HepG2 (cell line): ENCODE data around the gene RAB3B. TPM values are rescaled to one million over a fixed set of nuclear protein-coding genes. Genes with fewer than 3 reads are reported as not detected.
A peak's percentile ranks its signal among the peaks of the same experiment; 100 is the strongest.

ENCODE experiments used
- AKAP8 ChIP-seq: sonication (generic); formaldehyde crosslinking; IDR thresholded peaks from 2 replicates; pipeline ENCODE4 v1.5.1; 2020; ENCODE audit warnings: mild to moderate bottlenecking, missing genetic modification reagents
- CENPT ChIP-seq: sonication (generic); formaldehyde crosslinking; IDR thresholded peaks from 2 replicates; pipeline ENCODE4 v1.8.0; 2022; ENCODE audit warnings: low read depth, mild to moderate bottlenecking, moderate library complexity, missing genetic modification reagents
- DBP ChIP-seq: sonication (generic); formaldehyde crosslinking; IDR thresholded peaks from 2 replicates; pipeline ENCODE4 v1.4.0; 2020; ENCODE audit warnings: missing genetic modification reagents; ENCODE audit errors: not compliant biosample characterization
- FOSL2 ChIP-seq: sonication (generic); formaldehyde crosslinking; IDR thresholded peaks from 2 replicates; pipeline ENCODE4 v1.4.0; 2020; ENCODE audit warnings: missing genetic modification reagents
- FOXK1 ChIP-seq: sonication (generic); formaldehyde crosslinking; IDR thresholded peaks from 2 replicates; pipeline ENCODE4 v1.4.0; 2020; ENCODE audit warnings: low read depth, missing genetic modification reagents, borderline replicate concordance
- HES4 ChIP-seq: sonication (generic); formaldehyde crosslinking; IDR thresholded peaks from 2 replicates; pipeline ENCODE4 v1.9.0; 2021; ENCODE audit warnings: mild to moderate bottlenecking, missing genetic modification reagents, borderline replicate concordance
- PHF21A ChIP-seq: sonication (generic); formaldehyde crosslinking; IDR thresholded peaks from 2 replicates; pipeline ENCODE4 v1.5.0; 2020; ENCODE audit warnings: mild to moderate bottlenecking, missing genetic modification reagents
- POGK ChIP-seq: sonication (generic); formaldehyde crosslinking; conservative IDR thresholded peaks from 2 replicates; pipeline ENCODE4 v1.8.0; 2022; ENCODE audit warnings: mild to moderate bottlenecking, moderate library complexity, missing genetic modification reagents
- POGZ ChIP-seq: sonication (generic); formaldehyde crosslinking; IDR thresholded peaks from 2 replicates; pipeline ENCODE4 v1.4.0; 2020; ENCODE audit warnings: mild to moderate bottlenecking, missing genetic modification reagents
- POLR2A ChIP-seq, 2 experiments: IDR thresholded peaks; 2 replicates each; pipeline ENCODE4 v1.6.1; 2011; ENCODE audit warnings: low read depth in 2 of 2, low read length in 2 of 2, mild to moderate bottlenecking in 1 of 2, moderate library complexity in 1 of 2; ENCODE audit not compliant: insufficient read depth in 1 of 2
- RBAK ChIP-seq: sonication (generic); formaldehyde crosslinking; IDR thresholded peaks from 2 replicates; pipeline ENCODE4 v1.5.1; 2020; ENCODE audit warnings: mild to moderate bottlenecking, missing genetic modification reagents
- SIX1 ChIP-seq: sonication (generic); formaldehyde crosslinking; IDR thresholded peaks from 2 replicates; pipeline ENCODE4 v1.4.0; 2020; ENCODE audit warnings: missing genetic modification reagents, borderline replicate concordance
- SIX4 ChIP-seq: sonication (generic); formaldehyde crosslinking; IDR thresholded peaks from 2 replicates; pipeline ENCODE4 v1.4.0; 2020; ENCODE audit warnings: missing genetic modification reagents
- SOX13 ChIP-seq, 3 experiments: fragments of 450-650 bp in 1 of 3; sonication (generic) in 1 of 3; formaldehyde crosslinking in 1 of 3; IDR thresholded peaks in 2 of 3; conservative IDR thresholded peaks in 1 of 3; 2 replicates each; pipeline versions ENCODE4 v1.5.0 to v1.6.1; 2016 to 2020; ENCODE audit warnings: antibody characterized with exemption in 1 of 3, mild to moderate bottlenecking in 1 of 3, missing compliant biosample characterization in 1 of 3, missing genetic modification reagents in 1 of 3, moderate library complexity in 1 of 3
- TBP ChIP-seq: sonication (generic); formaldehyde crosslinking; IDR thresholded peaks from 2 replicates; pipeline ENCODE4 v1.5.0; 2020; ENCODE audit warnings: missing genetic modification reagents
- TCF12 ChIP-seq, 2 experiments: fragments of 450-650 bp in 1 of 2; sonication (generic) in 1 of 2; formaldehyde crosslinking in 1 of 2; IDR thresholded peaks; 2 replicates each; pipeline versions ENCODE4 v1.6.1 to v1.8.0; 2017 to 2022; ENCODE audit warnings: antibody characterized with exemption in 1 of 2, mild to moderate bottlenecking in 1 of 2, missing genetic modification reagents in 1 of 2, moderate library complexity in 1 of 2
- TFDP1 ChIP-seq: IDR thresholded peaks from 2 replicates; pipeline ENCODE4 v1.6.1; 2016; ENCODE audit warnings: missing compliant biosample characterization, missing genetic modification reagents, borderline replicate concordance
- ZBTB46 ChIP-seq: sonication (generic); formaldehyde crosslinking; IDR thresholded peaks from 2 replicates; pipeline ENCODE4 v1.4.0; 2020; ENCODE audit warnings: mild to moderate bottlenecking, missing genetic modification reagents, borderline replicate concordance
- ZNF451 ChIP-seq: sonication (generic); formaldehyde crosslinking; IDR thresholded peaks from 2 replicates; pipeline ENCODE4 v1.5.0; 2020; ENCODE audit warnings: mild to moderate bottlenecking, missing genetic modification reagents
- ZNF691 ChIP-seq: sonication (generic); formaldehyde crosslinking; IDR thresholded peaks from 2 replicates; pipeline ENCODE4 v1.4.0; 2020; ENCODE audit warnings: missing genetic modification reagents, low read depth, mild to moderate bottlenecking, borderline replicate concordance
- polyA plus RNA-seq, 8 experiments: library from polyadenylated mRNA; depleted of rRNA in 3 of 8; stranded (reverse) in 7 of 8; unstranded in 1 of 8; fragments of >200 nt; fragmentation: Illumina TruSeq in 4 of 8; extraction: Trizol in 4 of 8; gene quantifications; 2 replicates each; pipeline versions ENCODE4 v1.2.1 to v1.2.3, GENCODE V29; 2011 to 2016; ENCODE audit warnings: low read depth in 4 of 8, missing spikeins in 1 of 8, mixed read lengths in 1 of 8; ENCODE audit not compliant: insufficient read depth in 1 of 8
- total RNA-seq, 5 experiments: library from RNA; depleted of rRNA; stranded (reverse); fragments of >200 nt; fragmentation: Illumina TruSeq; extraction: Trizol; gene quantifications; 2 replicates each; pipeline ENCODE4 v1.2.3, GENCODE V29; 2016; ENCODE audit warnings: low read depth in 1 of 5

RAB3B gene
- total and polyA plus RNA-seq, 2 of the 13 experiments (the other 11 are each of a cell fraction or from before 2014, with no cell fraction given), result 1.0 to 1.2 TPM

- TF ChIP-seq DBP, result no peak
- no peak for TF ChIP-seq TCF12 (IDR thresholded peaks at IDR 0.05)
- no peak for TF ChIP-seq TCF12 (CRISPR knock-in tag; IDR thresholded peaks at IDR 0.05)
- no peak for TF ChIP-seq HES4 (CRISPR knock-in tag)
- TF ChIP-seq RBAK (CRISPR knock-in tag), result no peak
- no peak for TF ChIP-seq ZNF451
- TF ChIP-seq TFDP1 (CRISPR knock-in tag), result 0 out of 2 replicates have a peak, but pooled peaks have one; percentile 13
- peak; percentile 96 for TF ChIP-seq ZNF691
- no peak for TF ChIP-seq ZBTB46 (CRISPR knock-in tag)
- peak; percentile 89 for TF ChIP-seq SOX13 (IDR thresholded peaks at IDR 0.05)
- peak in 1 of 2 experiments; percentile 98; a peak in 2 of 4 replicates for TF ChIP-seq SOX13 (CRISPR knock-in tag; conservative IDR thresholded peaks at IDR 0.05 in 1 of 2, IDR thresholded peaks at IDR 0.05 in 1 of 2)
- TF ChIP-seq FOSL2 (CRISPR knock-in tag), result peak; percentile 97
- TF ChIP-seq POGK (CRISPR knock-in tag), result no peak
- no peak for TF ChIP-seq SIX4 (CRISPR knock-in tag)
- no peak for TF ChIP-seq POLR2A (IDR thresholded peaks at IDR 0.05; ENCODE audit: insufficient read depth in 1 of 2, low read depth in 2 of 2, low read length in 2 of 2)
- no peak for TF ChIP-seq AKAP8 (CRISPR knock-in tag)
- no peak for TF ChIP-seq CENPT (CRISPR knock-in tag)
- TF ChIP-seq POGZ (CRISPR knock-in tag), result peak; percentile 25; the same call in 1 of the 2 replicates
- peak; percentile 67; the same call in 1 of the 2 replicates for TF ChIP-seq FOXK1
- no peak for TF ChIP-seq TBP (CRISPR knock-in tag)
- TF ChIP-seq SIX1 (CRISPR knock-in tag), result peak; percentile 49; the same call in 1 of the 2 replicates
- TF ChIP-seq PHF21A (CRISPR knock-in tag), result peak; percentile 45; the same call in 1 of the 2 replicates
Observed at GRCh38 chr1:51976846-51977602, 13.5 kb downstream of the RAB3B start (continued).
